Keratinocyte (primary cell): ENCODE data around the gene LOXHD1. TPM values are rescaled to one million over a fixed set of nuclear protein-coding genes. Genes with fewer than 3 reads are reported as not detected.

Experiments
- DNase-seq: peaks from one replicate; pipeline ENCODE4 v3.0.0-alpha.2; 2011; ENCODE audit warnings: low read depth, missing footprints, low spot score
- FAIRE-seq: peaks from 2 replicates; lab custom pipeline; 2011; peaks lifted over from hg19 to GRCh38; lab: Jason Lieb, UNC
- H2AFZ ChIP-seq: 2 replicates; pipeline ENCODE4 v1.6.0; 2012; ENCODE audit warnings: low read length, control low read depth, inconsistent platforms; ENCODE audit not compliant: control insufficient read depth
- H3K27ac ChIP-seq: 2 replicates; pipeline ENCODE4 v1.5.1; 2011; ENCODE audit warnings: low read length; ENCODE audit not compliant: control insufficient read depth, insufficient read depth
- H3K27me3 ChIP-seq: 3 replicates; pipeline ENCODE4 v1.6.0; 2011; ENCODE audit warnings: low read length; ENCODE audit not compliant: control insufficient read depth, insufficient read depth; ENCODE audit errors: extremely low read depth
- H3K36me3 ChIP-seq, 2 experiments: 2 replicates in 1 of 2; 3 replicates in 1 of 2; pipeline ENCODE4 v1.5.1; 2011; ENCODE audit warnings: low read length in 2 of 2, mild to moderate bottlenecking in 1 of 2; ENCODE audit not compliant: control insufficient read depth in 2 of 2, insufficient read depth in 2 of 2; ENCODE audit errors: extremely low read depth in 1 of 2
- H3K4me1 ChIP-seq: 3 replicates; pipeline ENCODE4 v1.5.1; 2011; ENCODE audit warnings: low read length; ENCODE audit not compliant: control insufficient read depth, insufficient read depth; ENCODE audit errors: extremely low read depth
- H3K4me2 ChIP-seq: 3 replicates; pipeline ENCODE4 v1.6.0; 2011; ENCODE audit warnings: low read depth, low read length; ENCODE audit not compliant: control insufficient read depth, insufficient read depth; ENCODE audit errors: extremely low read depth
- H3K4me3 ChIP-seq, 3 experiments: fragments of 200-600 bp in 1 of 3; sonication (generic) in 1 of 3; 2 replicates in 2 of 3; 3 replicates in 1 of 3; pipeline ENCODE4 v1.5.1; 2011 to 2016; ENCODE audit warnings: low read length in 3 of 3, mild to moderate bottlenecking in 3 of 3, control low read depth in 2 of 3, inconsistent platforms in 1 of 3, low read depth in 1 of 3, mixed read lengths in 1 of 3, mixed run types in 1 of 3, moderate library complexity in 1 of 3; ENCODE audit not compliant: control insufficient read depth in 2 of 3, insufficient read depth in 2 of 3; ENCODE audit errors: extremely low read depth in 1 of 3
- H3K79me2 ChIP-seq: 2 replicates; pipeline ENCODE4 v1.6.0; 2012; ENCODE audit warnings: low read length; ENCODE audit not compliant: control insufficient read depth, insufficient read depth
- H3K9ac ChIP-seq: 3 replicates; pipeline ENCODE4 v1.6.0; 2011; ENCODE audit warnings: low read length; ENCODE audit not compliant: control insufficient read depth, insufficient read depth; ENCODE audit errors: extremely low read depth
- H3K9me1 ChIP-seq: 3 replicates; pipeline ENCODE4 v1.6.0; 2011; ENCODE audit warnings: low read length; ENCODE audit not compliant: control insufficient read depth, insufficient read depth; ENCODE audit errors: extremely low read depth
- H3K9me3 ChIP-seq: 2 replicates; pipeline ENCODE4 v1.5.1; 2012; ENCODE audit warnings: low read depth, low read length; ENCODE audit not compliant: control insufficient read depth
- H4K20me1 ChIP-seq: 3 replicates; pipeline ENCODE4 v1.6.0; 2011; ENCODE audit warnings: low read length; ENCODE audit not compliant: control insufficient read depth, insufficient read depth; ENCODE audit errors: extremely low read depth
- EZH2 ChIP-seq: IDR thresholded peaks from one replicate; pipeline ENCODE4 v1.6.1; 2012; ENCODE audit warnings: inconsistent platforms, mild to moderate bottlenecking, low read length, moderate library complexity
- dilution Hi-C: fragments of 300-500 bp; cut with MboI; formaldehyde crosslinking; loops from one replicate; pipeline ENCODE4 v1.7.0; 2020; ENCODE audit warnings: low sequenced_read_pairs; ENCODE audit not compliant: extremely low pct_ligation_motif_present
- polyA plus RNA-seq, 5 experiments: library from polyadenylated mRNA; depleted of rRNA in 3 of 5; stranded (reverse) in 3 of 5; stranded (forward) in 1 of 5; unstranded in 1 of 5; fragments of >200 nt; gene quantifications; 1 replicate in 1 of 5; 2 replicates in 3 of 5; 3 replicates in 1 of 5; pipeline versions ENCODE4 v1.2.1 to v1.2.3, GENCODE V29; 2011 to 2012; ENCODE audit warnings: missing spikeins in 2 of 5, low read depth in 1 of 5, low replicate concordance in 1 of 5
- TF ChIP-seq, protein P1 (sequence below), 3 experiments: IDR thresholded peaks in 1 of 3; conservative IDR thresholded peaks in 1 of 3; optimal IDR thresholded peaks in 1 of 3; 2 replicates in 2 of 3; 3 replicates in 1 of 3; pipeline versions ENCODE3 to v1.5.1; 2011; ENCODE audit warnings: low read length in 3 of 3, mild to moderate bottlenecking in 3 of 3, moderate library complexity in 2 of 3, control low read depth in 1 of 3, inconsistent platforms in 1 of 3; ENCODE audit not compliant: insufficient read depth in 2 of 3; ENCODE audit errors: extremely low read depth in 1 of 3

The LOXHD1 gene
- polyA plus RNA-seq, 1 donor (not counting 4 experiments of a cell fraction or from before 2014, with no cell fraction given) = not detected

DNA sequence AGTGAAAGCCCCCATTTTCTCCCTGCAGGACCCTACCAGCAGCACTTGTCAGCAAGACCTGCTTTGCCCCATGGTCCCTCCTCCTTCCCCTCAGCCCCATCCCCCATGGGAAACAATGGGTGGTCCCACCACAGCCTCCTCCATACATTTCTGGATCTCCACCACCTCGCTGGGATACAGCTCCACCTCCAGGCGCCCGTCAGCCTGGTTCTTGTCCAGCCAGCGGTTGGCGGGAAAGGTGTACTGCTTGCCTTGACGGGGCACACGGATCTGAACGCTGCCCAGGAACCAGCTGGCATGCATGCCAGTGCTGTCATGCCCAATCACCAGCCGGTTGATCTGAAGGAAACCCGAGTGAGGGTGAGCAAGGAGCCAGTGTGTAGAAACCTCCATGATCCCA lies 90.9 kb downstream of the LOXHD1 start:
- DNase-seq (no peak), FAIRE-seq (no peak)
- TF ChIP-seq, protein P1, sequence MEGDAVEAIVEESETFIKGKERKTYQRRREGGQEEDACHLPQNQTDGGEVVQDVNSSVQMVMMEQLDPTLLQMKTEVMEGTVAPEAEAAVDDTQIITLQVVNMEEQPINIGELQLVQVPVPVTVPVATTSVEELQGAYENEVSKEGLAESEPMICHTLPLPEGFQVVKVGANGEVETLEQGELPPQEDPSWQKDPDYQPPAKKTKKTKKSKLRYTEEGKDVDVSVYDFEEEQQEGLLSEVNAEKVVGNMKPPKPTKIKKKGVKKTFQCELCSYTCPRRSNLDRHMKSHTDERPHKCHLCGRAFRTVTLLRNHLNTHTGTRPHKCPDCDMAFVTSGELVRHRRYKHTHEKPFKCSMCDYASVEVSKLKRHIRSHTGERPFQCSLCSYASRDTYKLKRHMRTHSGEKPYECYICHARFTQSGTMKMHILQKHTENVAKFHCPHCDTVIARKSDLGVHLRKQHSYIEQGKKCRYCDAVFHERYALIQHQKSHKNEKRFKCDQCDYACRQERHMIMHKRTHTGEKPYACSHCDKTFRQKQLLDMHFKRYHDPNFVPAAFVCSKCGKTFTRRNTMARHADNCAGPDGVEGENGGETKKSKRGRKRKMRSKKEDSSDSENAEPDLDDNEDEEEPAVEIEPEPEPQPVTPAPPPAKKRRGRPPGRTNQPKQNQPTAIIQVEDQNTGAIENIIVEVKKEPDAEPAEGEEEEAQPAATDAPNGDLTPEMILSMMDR (optimal IDR thresholded peaks at IDR 0.05 in 1 of 3, IDR thresholded peaks at IDR 0.05 in 1 of 3, conservative IDR thresholded peaks at IDR 0.05 in 1 of 3; ENCODE audit: extremely low read depth in 1 of 3, insufficient read depth in 2 of 3, low read length in 3 of 3) = no peak
- TF ChIP-seq EZH2 = no peak
- no peaks in the 10 kb centered on the region for H3K9me3 ChIP-seq
- H3K79me2 ChIP-seq = no peaks in the 10 kb centered on the region
- H3K4me3 ChIP-seq = no peak overlapping the region
- H3K27ac ChIP-seq = no peak overlapping the region
- no peak overlapping the region for H3K4me2 ChIP-seq
- no peaks in the 10 kb centered on the region for H3K9me1 ChIP-seq
- no peaks in the 10 kb centered on the region for H4K20me1 ChIP-seq
- no peak overlapping the region for H2AFZ ChIP-seq
- H3K36me3 ChIP-seq = no peaks in the 10 kb centered on the region
- H3K27me3 ChIP-seq = peaks cover 3% of the 10 kb centered on the region
- no peaks in the 10 kb centered on the region for H3K4me1 ChIP-seq
- dilution Hi-C loops = no loop called here
- H3K9ac ChIP-seq = no peak overlapping the region

DNA sequence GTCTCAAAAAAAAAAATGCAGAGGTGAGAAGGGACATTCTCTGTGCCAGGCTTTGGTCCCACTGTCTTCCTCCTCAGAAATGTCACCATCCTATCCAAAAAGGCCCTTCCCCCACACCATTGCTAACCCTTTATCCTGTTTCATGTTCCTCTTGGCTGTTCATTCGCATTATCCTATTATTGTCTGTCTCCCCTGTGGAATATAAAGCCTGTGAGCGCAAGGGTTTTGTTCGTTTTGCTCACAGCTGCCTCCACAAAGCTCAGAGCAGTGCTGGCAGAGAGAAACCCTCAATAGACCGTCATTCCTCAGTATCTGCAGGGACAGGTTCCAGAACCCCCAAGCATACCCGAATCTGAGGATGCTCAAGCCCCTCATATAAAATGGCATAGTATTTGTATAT lies 91.8 kb downstream of the LOXHD1 start:
- no peak overlapping the region for H3K4me3 ChIP-seq
- H3K27ac ChIP-seq = no peak overlapping the region
- H3K79me2 ChIP-seq = no peaks in the 10 kb centered on the region
- H2AFZ ChIP-seq = no peak overlapping the region
- FAIRE-seq (no peak), DNase-seq (no peak)
- dilution Hi-C loops = no loop called here
- no peaks in the 10 kb centered on the region for H3K4me1 ChIP-seq
- no peak overlapping the region for H3K9ac ChIP-seq
- TF ChIP-seq EZH2 = no peak
- TF ChIP-seq, protein P1 (optimal IDR thresholded peaks at IDR 0.05 in 1 of 3, IDR thresholded peaks at IDR 0.05 in 1 of 3, conservative IDR thresholded peaks at IDR 0.05 in 1 of 3; ENCODE audit: extremely low read depth in 1 of 3, insufficient read depth in 2 of 3, low read length in 3 of 3) = no peak
- H3K36me3 ChIP-seq = no peaks in the 10 kb centered on the region
- no peak overlapping the region for H3K4me2 ChIP-seq
- no peaks in the 10 kb centered on the region for H3K9me1 ChIP-seq
- H3K9me3 ChIP-seq = no peaks in the 10 kb centered on the region
- no peaks in the 10 kb centered on the region for H4K20me1 ChIP-seq
- H3K27me3 ChIP-seq = peaks cover 3% of the 10 kb centered on the region
